T-helper 17 cell (primary cell): ENCODE data around the gene OR10A3. TPM values are rescaled to one million over a fixed set of nuclear protein-coding genes. Genes with fewer than 3 reads are reported as not detected.
"Not testable (repeated sequence)": the region's sequence is repeated elsewhere in the genome, so short reads cannot be mapped to it uniquely, and the experiment has no call there.

Source experiments
- ATAC-seq: fragments of 150-1000 bp; cut with Tn5 transposase; 2 replicates; pipeline ENCODE4 v1.10.0; 2021; ENCODE audit warnings: mild to moderate bottlenecking, moderate library complexity
- DNase-seq, 3 donors: peaks; one replicate each; pipeline versions ENCODE4 v3.0.0 to v3.0.0-alpha.2; 2020 to 2021
- H3K9me3 ChIP-seq: one replicate; pipeline ENCODE4 v1.7.0; 2013; ENCODE audit warnings: low read length, mild to moderate bottlenecking; ENCODE audit not compliant: control insufficient read depth, poor library complexity, severe bottlenecking
- H3K27ac Mint-ChIP-seq: one replicate; pipeline ENCODE4 v1.8.0; 2022; ENCODE audit warnings: mild to moderate bottlenecking, moderate library complexity, mixed read lengths
- H3K27me3 Mint-ChIP-seq: one replicate; pipeline ENCODE4 v1.8.0; 2022; ENCODE audit warnings: mixed read lengths
- H3K36me3 Mint-ChIP-seq: one replicate; pipeline ENCODE4 v1.8.0; 2022; ENCODE audit warnings: low read depth, mixed read lengths
- H3K4me1 Mint-ChIP-seq: one replicate; pipeline ENCODE4 v1.8.0; 2022; ENCODE audit warnings: mild to moderate bottlenecking, mixed read lengths
- H3K4me3 Mint-ChIP-seq: one replicate; pipeline ENCODE4 v1.8.0; 2022; ENCODE audit warnings: mild to moderate bottlenecking, moderate library complexity, mixed read lengths
- total RNA-seq, 4 donors: library from RNA in 2 of 4; stranded (reverse) in 2 of 4; gene quantifications; one replicate each; pipeline ENCODE4 v1.2.3 and lab custom pipeline; 2022 to 2026

OR10A3 gene
- total RNA-seq (not detected), total RNA-seq (lab: John Stamatoyannopoulos, UW) (0 reads per million in 2 donors)

- Mint-ChIP-seq H3K4me1 (no peaks in the 10 kb centered on the region), H3K4me3 (no peak within 1 kb of the TSS), H3K36me3 (no peaks in the 10 kb centered on the region), H3K27me3 (peaks cover 17% of the 10 kb centered on the region), H3K27ac (no peak within 1 kb of the TSS)
- no peak for DNase-seq
- ATAC-seq: no peak
- H3K9me3 ChIP-seq: peaks cover 6% of the 10 kb centered on the region
These were observed at the start of gene OR10A3 for GRCh38 chr11:7941608-7942007. Gene OR10A3, minus strand, starts transcription at chr11:7941708. Its CDS starts 2,188 bp downstream, at chr11:7939520.

GRCh38 chr11:7987560-7987883 lies 46.0 kb upstream of the OR10A3 start:
- DNase-seq, H3K27me3 Mint-ChIP-seq, H3K9me3 ChIP-seq, ATAC-seq: not testable (repeated sequence)
- Mint-ChIP-seq H3K4me1 (peaks cover 37% of the 10 kb centered on the region), H3K4me3 (peak overlapping the region; percentile 99), H3K27ac (peak overlapping the region; percentile 99), H3K36me3 (peaks cover 13% of the 10 kb centered on the region)

GRCh38 chr11:7986768-7987559 lies 45.5 kb upstream of the OR10A3 start, which contains the start of gene EIF3F:
Gene EIF3F, plus strand, starts transcription at chr11:7987337. Its CDS starts 16 bp downstream, at chr11:7987353.
- H3K9me3 ChIP-seq: no peaks in the 10 kb centered on the region
- Mint-ChIP-seq H3K27me3 (no peaks in the 10 kb centered on the region), H3K4me1 (peaks cover 37% of the 10 kb centered on the region), H3K4me3 (peak within 1 kb of the TSS; percentile 99), H3K27ac (peak within 1 kb of the TSS; percentile 99), H3K36me3 (peaks cover 13% of the 10 kb centered on the region)
- DNase-seq: peak; percentile 65 to 82 (median 80)
- ATAC-seq: peak; percentile 97

- no peak for DNase-seq
- Mint-ChIP-seq H3K27me3 (no peaks in the 10 kb centered on the region), H3K36me3 (peaks cover 4% of the 10 kb centered on the region), H3K27ac (peak overlapping the region; percentile 53), H3K4me1 (peaks cover 22% of the 10 kb centered on the region), H3K4me3 (no peak overlapping the region)
- ATAC-seq: no peak
- H3K9me3 ChIP-seq: no peaks in the 10 kb centered on the region
These were observed 42.5 kb upstream of the OR10A3 start for GRCh38 chr11:7983832-7984590.

GRCh38 chr11:7982582-7983119 lies 41.1 kb upstream of the OR10A3 start:
- ATAC-seq (no peak), DNase-seq (no peak)
- no peaks in the 10 kb centered on the region for H3K27me3 Mint-ChIP-seq
- H3K9me3 ChIP-seq: no peaks in the 10 kb centered on the region
- peaks cover 2% of the 10 kb centered on the region for H3K36me3 Mint-ChIP-seq
- no peak overlapping the region for H3K4me3 Mint-ChIP-seq
- H3K27ac Mint-ChIP-seq: no peak overlapping the region
- peaks cover 12% of the 10 kb centered on the region for H3K4me1 Mint-ChIP-seq

- ATAC-seq (no peak), DNase-seq (no peak)
- Mint-ChIP-seq H3K4me3 (no peak overlapping the region), H3K27me3 (no peaks in the 10 kb centered on the region), H3K4me1 (peaks cover 8% of the 10 kb centered on the region), H3K27ac (no peak overlapping the region), H3K36me3 (peaks cover 2% of the 10 kb centered on the region)
- H3K9me3 ChIP-seq: no peaks in the 10 kb centered on the region
These were observed 40.2 kb upstream of the OR10A3 start for GRCh38 chr11:7981619-7982157.

- DNase-seq: no peak
- no peaks in the 10 kb centered on the region for H3K9me3 ChIP-seq
- peak overlapping the region; percentile 61 for H3K27ac Mint-ChIP-seq
- peaks cover 5% of the 10 kb centered on the region for H3K27me3 Mint-ChIP-seq
- no peak for ATAC-seq
- H3K4me3 Mint-ChIP-seq: no peak overlapping the region
- no peaks in the 10 kb centered on the region for H3K36me3 Mint-ChIP-seq
- peaks cover 3% of the 10 kb centered on the region for H3K4me1 Mint-ChIP-seq
These were observed 35.9 kb upstream of the OR10A3 start for GRCh38 chr11:7977232-7977917.

- no peaks in the 10 kb centered on the region for H3K36me3 Mint-ChIP-seq
These were observed 33.2 kb upstream of the OR10A3 start for GRCh38 chr11:7974668-7975067.

GRCh38 chr11:7973011-7973410 lies 31.5 kb upstream of the OR10A3 start:
- no peak overlapping the region for H3K4me3 Mint-ChIP-seq
- ATAC-seq (no peak), DNase-seq (no peak)
- no peaks in the 10 kb centered on the region for H3K36me3 Mint-ChIP-seq
- peaks cover 3% of the 10 kb centered on the region for H3K4me1 Mint-ChIP-seq
- no peak overlapping the region for H3K27ac Mint-ChIP-seq
- no peaks in the 10 kb centered on the region for H3K9me3 ChIP-seq
- H3K27me3 Mint-ChIP-seq: peaks cover 24% of the 10 kb centered on the region

More at GRCh38 chr11:7974668-7975067, 33.2 kb upstream of the OR10A3 start:
- Mint-ChIP-seq H3K4me3 (no peak overlapping the region), H3K27me3 (peaks cover 11% of the 10 kb centered on the region), H3K4me1 (peaks cover 3% of the 10 kb centered on the region), H3K27ac (no peak overlapping the region)
- DNase-seq: no peak
- H3K9me3 ChIP-seq: no peaks in the 10 kb centered on the region
- ATAC-seq: no peak

GRCh38 chr11:7971846-7972245 lies 30.3 kb upstream of the OR10A3 start:
- ATAC-seq: no peak

GRCh38 chr11:7969756-7970646 lies 28.5 kb upstream of the OR10A3 start:
- H3K4me1 Mint-ChIP-seq: peaks cover 2% of the 10 kb centered on the region
- no peak overlapping the region for H3K27ac Mint-ChIP-seq
- H3K36me3 Mint-ChIP-seq: peaks cover 2% of the 10 kb centered on the region
- no peak for DNase-seq
- ATAC-seq: no peak
- peaks cover 45% of the 10 kb centered on the region for H3K27me3 Mint-ChIP-seq
- no peaks in the 10 kb centered on the region for H3K9me3 ChIP-seq
- no peak overlapping the region for H3K4me3 Mint-ChIP-seq

More at GRCh38 chr11:7971846-7972245, 30.3 kb upstream of the OR10A3 start:
- DNase-seq: no peak
- no peak overlapping the region for H3K27ac Mint-ChIP-seq
- peaks cover 2% of the 10 kb centered on the region for H3K36me3 Mint-ChIP-seq
- H3K27me3 Mint-ChIP-seq: peaks cover 35% of the 10 kb centered on the region
- no peaks in the 10 kb centered on the region for H3K9me3 ChIP-seq
- peaks cover 5% of the 10 kb centered on the region for H3K4me1 Mint-ChIP-seq
- H3K4me3 Mint-ChIP-seq: no peak overlapping the region

GRCh38 chr11:7968686-7969085 lies 27.2 kb upstream of the OR10A3 start:
- ATAC-seq (no peak), DNase-seq (no peak)
- H3K4me3 Mint-ChIP-seq: peak overlapping the region; percentile 49
- no peak overlapping the region for H3K27ac Mint-ChIP-seq
- H3K9me3 ChIP-seq: no peaks in the 10 kb centered on the region
- peaks cover 57% of the 10 kb centered on the region for H3K27me3 Mint-ChIP-seq
- H3K36me3 Mint-ChIP-seq: peaks cover 6% of the 10 kb centered on the region
- peaks cover 2% of the 10 kb centered on the region for H3K4me1 Mint-ChIP-seq
